Measurements from ENCODE around the gene ME3.

Gene ME3

DNA sequence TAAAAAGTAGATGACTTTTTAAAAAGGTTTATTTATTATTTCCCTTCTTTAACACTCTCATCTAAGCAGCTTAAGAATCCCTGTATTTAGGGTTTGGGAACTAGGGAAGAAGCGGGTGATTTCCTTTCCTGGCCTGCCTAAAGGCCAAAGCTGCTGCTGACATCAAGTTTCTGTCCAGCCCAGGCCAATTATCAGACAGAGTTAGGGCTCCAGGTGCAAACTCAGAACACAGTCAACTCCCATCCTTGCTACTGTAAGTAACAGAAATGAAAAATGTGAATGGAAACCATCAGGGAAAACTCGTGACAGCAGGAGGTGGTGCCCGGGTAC is 188.8 kb downstream of the ME3 start:
- peaks cover 0 to 5% (median 2%) of the 10 kb centered on the region in 4 experiments for H3K36me3 ChIP-seq (ENCODE audit: control insufficient read depth in 4 of 4, insufficient read depth in 4 of 4, low read length in 3 of 4)
- ChIA-PET CTCF (interaction anchor here (0.9 to 3.0 kb wide), 3 partner anchors 14 to 28 kb away, joined by 4 to 14 read pairs (median 7); no protein-coding TSS in a partner anchor), POLR2A (no interaction called here)
- H3K27me3 ChIP-seq (replicated peaks in 2 of 5; ENCODE audit: control insufficient read depth in 4 of 5, insufficient read depth in 5 of 5, low read length in 4 of 5) = no peaks in the 10 kb centered on the region
- H3K9me3 ChIP-seq (ENCODE audit: control extremely low read depth in 1 of 5, control insufficient read depth in 4 of 5, insufficient read depth in 2 of 5, low read depth in 1 of 5, low read length in 4 of 5) = no peaks in the 10 kb centered on the region
- no peak overlapping the region for H3K27ac ChIP-seq (ENCODE audit: insufficient read depth in 1 of 2, low read depth in 1 of 2, low read length in 2 of 2, poor library complexity in 1 of 2, severe bottlenecking in 2 of 2)
- WGBS (ENCODE audit: insufficient coverage) = 98% methylated on average over 3 of the region's 3 CpGs
- no peak for DNase-seq
- H3K4me1 ChIP-seq (ENCODE audit: control extremely low read depth in 1 of 4, control insufficient read depth in 4 of 4, insufficient read depth in 4 of 4, low read length in 3 of 4) = peaks cover 3 to 18% (median 15%) of the 10 kb centered on the region in 4 experiments
- no peak overlapping the region for H3K4me3 ChIP-seq (ENCODE audit: control insufficient read depth in 1 of 7, extremely low read depth in 1 of 7, insufficient read depth in 4 of 7, low read depth in 2 of 7, low read length in 6 of 7)

DNA sequence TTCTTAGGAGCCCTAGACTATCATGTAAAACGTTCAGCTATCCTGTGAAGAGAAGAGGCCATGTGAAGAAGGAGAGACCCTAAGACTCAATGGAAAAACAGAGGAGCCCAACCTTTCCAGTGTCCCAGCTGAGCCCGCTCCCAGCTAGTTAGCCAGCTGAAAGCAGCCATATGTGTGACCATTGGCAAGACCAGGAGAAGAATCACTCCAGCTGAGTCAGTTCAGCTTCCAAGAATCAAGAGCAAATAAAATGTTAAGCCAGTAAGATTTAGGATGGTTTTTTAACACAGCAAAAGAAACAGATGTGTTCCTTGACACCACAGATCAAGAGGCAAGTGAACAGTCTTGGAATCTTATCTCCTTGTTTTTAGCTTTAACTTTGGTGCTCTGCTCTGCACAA is 189.7 kb downstream of the ME3 start:
- H3K36me3 ChIP-seq (ENCODE audit: control insufficient read depth in 4 of 4, insufficient read depth in 4 of 4, low read length in 3 of 4) = peaks cover 0 to 4% (median 1%) of the 10 kb centered on the region in 4 experiments
- peaks cover 3 to 18% (median 15%) of the 10 kb centered on the region in 4 experiments for H3K4me1 ChIP-seq (ENCODE audit: control extremely low read depth in 1 of 4, control insufficient read depth in 4 of 4, insufficient read depth in 4 of 4, low read length in 3 of 4)
- H3K4me3 ChIP-seq (ENCODE audit: control insufficient read depth in 1 of 7, extremely low read depth in 1 of 7, insufficient read depth in 4 of 7, low read depth in 2 of 7, low read length in 6 of 7) = no peak overlapping the region
- ChIA-PET POLR2A (no interaction called here), CTCF (interaction anchor here (0.9 kb wide), 1 partner anchor 22 kb away, joined by 3 read pairs; no protein-coding TSS in a partner anchor)
- H3K27me3 ChIP-seq (replicated peaks in 2 of 5; ENCODE audit: control insufficient read depth in 4 of 5, insufficient read depth in 5 of 5, low read length in 4 of 5) = no peaks in the 10 kb centered on the region
- no peak overlapping the region for H3K27ac ChIP-seq (ENCODE audit: insufficient read depth in 1 of 2, low read depth in 1 of 2, low read length in 2 of 2, poor library complexity in 1 of 2, severe bottlenecking in 2 of 2)
- WGBS (ENCODE audit: insufficient coverage) = 100% methylated on average over 2 of the region's 2 CpGs
- no peak for DNase-seq
- H3K9me3 ChIP-seq (ENCODE audit: control extremely low read depth in 1 of 5, control insufficient read depth in 4 of 5, insufficient read depth in 2 of 5, low read depth in 1 of 5, low read length in 4 of 5) = no peaks in the 10 kb centered on the region

DNA sequence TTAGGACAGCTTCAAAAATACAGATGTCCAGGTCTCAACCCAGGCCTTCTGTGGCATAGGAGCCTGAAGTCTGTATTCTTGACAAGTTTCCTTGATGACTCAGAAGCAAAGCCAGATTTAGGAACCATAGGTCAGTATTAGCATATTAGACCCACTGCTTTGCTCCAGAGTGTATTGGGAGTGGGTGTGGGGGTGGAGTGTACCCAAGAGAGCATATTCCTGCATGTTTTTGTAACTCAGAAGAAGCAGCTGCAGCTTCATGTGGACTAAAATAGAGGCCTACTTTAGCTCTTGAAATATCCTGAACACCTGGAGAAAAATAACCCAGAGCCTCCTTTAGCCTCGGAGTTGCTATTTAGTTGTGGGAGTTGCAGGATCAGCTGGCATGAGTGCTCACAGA is 191.0 kb downstream of the ME3 start:
- peaks cover 0 to 4% (median 1%) of the 10 kb centered on the region in 4 experiments for H3K36me3 ChIP-seq (ENCODE audit: control insufficient read depth in 4 of 4, insufficient read depth in 4 of 4, low read length in 3 of 4)
- CTCF ChIA-PET = no interaction called here
- WGBS (ENCODE audit: insufficient coverage) = 86% methylated on average over 1 of the region's 1 CpG
- no peak for DNase-seq
- peaks cover 3 to 6% (median 5%) of the 10 kb centered on the region in 4 experiments for H3K4me1 ChIP-seq (ENCODE audit: control extremely low read depth in 1 of 4, control insufficient read depth in 4 of 4, insufficient read depth in 4 of 4, low read length in 3 of 4)
- H3K9me3 ChIP-seq (ENCODE audit: control extremely low read depth in 1 of 5, control insufficient read depth in 4 of 5, insufficient read depth in 2 of 5, low read depth in 1 of 5, low read length in 4 of 5) = no peaks in the 10 kb centered on the region
- H3K27ac ChIP-seq (ENCODE audit: insufficient read depth in 1 of 2, low read depth in 1 of 2, low read length in 2 of 2, poor library complexity in 1 of 2, severe bottlenecking in 2 of 2) = no peak overlapping the region
- no peak overlapping the region for H3K4me3 ChIP-seq (ENCODE audit: control insufficient read depth in 1 of 7, extremely low read depth in 1 of 7, insufficient read depth in 4 of 7, low read depth in 2 of 7, low read length in 6 of 7)
- POLR2A ChIA-PET = no interaction called here
- no peaks in the 10 kb centered on the region for H3K27me3 ChIP-seq (replicated peaks in 2 of 5; ENCODE audit: control insufficient read depth in 4 of 5, insufficient read depth in 5 of 5, low read length in 4 of 5)

DNA sequence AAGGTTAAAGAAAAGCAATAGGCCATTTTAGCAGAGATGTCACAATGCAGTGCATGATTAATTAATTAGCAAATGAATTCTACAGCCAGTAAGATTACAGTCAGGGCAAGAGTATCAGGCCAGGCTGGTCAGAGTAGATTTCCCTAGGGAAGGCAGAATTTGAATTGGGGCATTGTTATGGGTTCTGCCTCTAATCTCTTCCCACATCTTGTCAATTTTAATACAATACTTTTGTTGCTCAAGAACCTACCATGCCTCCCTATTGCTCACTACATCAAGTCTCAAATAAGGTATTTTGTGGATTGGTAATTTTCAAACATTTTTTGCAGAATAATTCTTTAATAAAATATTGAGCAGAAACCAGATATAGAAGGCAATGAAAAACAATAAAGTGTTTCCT is 194.1 kb downstream of the ME3 start:
- Histone ChIP-seq H3K4me3 (ENCODE audit: control insufficient read depth in 1 of 7, extremely low read depth in 1 of 7, insufficient read depth in 4 of 7, low read depth in 2 of 7, low read length in 6 of 7) (no peak overlapping the region), H3K9me3 (ENCODE audit: control extremely low read depth in 1 of 5, control insufficient read depth in 4 of 5, insufficient read depth in 2 of 5, low read depth in 1 of 5, low read length in 4 of 5) (no peaks in the 10 kb centered on the region), H3K27ac (ENCODE audit: insufficient read depth in 1 of 2, low read depth in 1 of 2, low read length in 2 of 2, poor library complexity in 1 of 2, severe bottlenecking in 2 of 2) (no peak overlapping the region), H3K27me3 (replicated peaks in 2 of 5; ENCODE audit: control insufficient read depth in 4 of 5, insufficient read depth in 5 of 5, low read length in 4 of 5) (no peaks in the 10 kb centered on the region), H3K36me3 (ENCODE audit: control insufficient read depth in 4 of 4, insufficient read depth in 4 of 4, low read length in 3 of 4) (peaks cover 0 to 8% (median 2%) of the 10 kb centered on the region in 4 experiments), H3K4me1 (ENCODE audit: control extremely low read depth in 1 of 4, control insufficient read depth in 4 of 4, insufficient read depth in 4 of 4, low read length in 3 of 4) (no peaks in the 10 kb centered on the region)
- ChIA-PET CTCF (no interaction called here), POLR2A (no interaction called here)
- no peak for DNase-seq

DNA sequence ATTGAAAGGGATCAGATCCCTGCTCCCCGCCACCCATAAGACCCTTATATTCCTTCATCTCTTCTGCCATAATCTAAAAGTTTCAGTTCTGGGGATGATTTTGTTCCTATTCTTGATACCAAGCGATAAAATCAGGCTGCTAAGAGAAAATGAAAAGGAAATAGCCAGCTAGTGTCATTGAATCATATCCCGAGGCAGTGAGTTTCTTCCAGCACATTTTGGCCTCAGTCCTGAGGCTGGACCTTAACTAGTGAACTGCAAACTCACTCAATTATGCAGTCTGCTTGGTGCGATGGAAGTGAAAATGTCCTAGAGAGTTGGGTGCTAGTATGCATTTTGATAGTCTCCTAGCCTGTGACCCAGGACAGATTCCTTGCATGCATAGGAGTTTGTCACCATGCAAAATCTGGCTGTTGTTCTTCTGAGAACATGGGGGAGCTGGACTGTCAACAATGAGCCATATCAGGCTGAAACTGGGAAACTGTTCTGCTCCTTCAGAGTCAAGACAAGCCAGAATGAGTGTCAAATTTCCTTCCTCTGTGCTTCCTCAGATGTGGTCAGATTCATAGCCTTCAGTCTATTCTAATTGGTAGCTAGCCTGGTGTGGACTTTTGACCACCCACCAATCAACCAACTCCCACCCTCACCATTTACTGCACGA is 194.8 kb downstream of the ME3 start:
- ChIA-PET POLR2A (no interaction called here), CTCF (interaction anchor here (1.0 kb wide), 1 partner anchor 8 kb away, joined by 3 read pairs; no protein-coding TSS in a partner anchor)
- no peaks in the 10 kb centered on the region for H3K9me3 ChIP-seq (ENCODE audit: control extremely low read depth in 1 of 5, control insufficient read depth in 4 of 5, insufficient read depth in 2 of 5, low read depth in 1 of 5, low read length in 4 of 5)
- 95% methylated on average over 2 of the region's 5 CpGs for WGBS (ENCODE audit: insufficient coverage)
- H3K4me3 ChIP-seq (ENCODE audit: control insufficient read depth in 1 of 7, extremely low read depth in 1 of 7, insufficient read depth in 4 of 7, low read depth in 2 of 7, low read length in 6 of 7) = no peak overlapping the region
- no peak overlapping the region for H3K27ac ChIP-seq (ENCODE audit: insufficient read depth in 1 of 2, low read depth in 1 of 2, low read length in 2 of 2, poor library complexity in 1 of 2, severe bottlenecking in 2 of 2)
- H3K36me3 ChIP-seq (ENCODE audit: control insufficient read depth in 4 of 4, insufficient read depth in 4 of 4, low read length in 3 of 4) = peaks cover 0 to 8% (median 2%) of the 10 kb centered on the region in 4 experiments
- DNase-seq = no peak
- H3K27me3 ChIP-seq (replicated peaks in 2 of 5; ENCODE audit: control insufficient read depth in 4 of 5, insufficient read depth in 5 of 5, low read length in 4 of 5) = no peaks in the 10 kb centered on the region
- H3K4me1 ChIP-seq (ENCODE audit: control extremely low read depth in 1 of 4, control insufficient read depth in 4 of 4, insufficient read depth in 4 of 4, low read length in 3 of 4) = no peaks in the 10 kb centered on the region

DNA sequence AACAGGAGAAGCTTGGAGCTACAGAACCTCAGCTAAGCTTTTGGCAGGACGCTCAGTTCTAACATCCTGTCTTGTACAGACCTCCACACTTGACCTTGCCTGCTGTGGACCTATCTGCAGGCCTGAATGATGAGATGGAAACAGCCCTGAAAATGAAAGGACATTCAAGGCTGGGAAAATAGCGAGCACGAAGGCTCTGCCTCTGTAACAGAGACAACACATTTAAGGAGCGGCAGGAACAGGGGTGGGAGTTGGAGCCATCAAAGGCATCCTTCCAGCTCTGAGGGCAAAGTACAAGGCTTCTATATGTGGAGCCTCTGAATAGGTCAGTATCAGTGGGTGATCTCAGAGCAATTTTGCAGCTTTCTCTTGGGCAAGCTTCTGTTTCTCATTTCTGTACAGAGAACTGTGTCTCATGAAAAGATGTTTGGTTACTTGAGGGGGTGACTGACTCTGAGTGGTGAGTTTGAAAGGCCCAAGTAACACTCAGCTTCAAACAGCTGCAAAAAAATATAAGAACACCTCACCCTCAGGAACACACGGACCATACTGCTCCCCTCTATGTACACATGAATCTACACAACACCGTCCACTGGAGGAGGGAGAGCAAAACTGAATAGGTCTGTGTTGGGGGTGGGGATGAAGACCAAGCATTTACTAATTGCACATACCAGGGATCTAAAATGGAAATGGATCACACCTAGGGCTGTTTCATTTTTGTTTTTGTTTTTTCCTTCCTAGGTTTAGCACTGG is 196.1 kb downstream of the ME3 start:
- Histone ChIP-seq H3K27me3 (replicated peaks in 2 of 5; ENCODE audit: control insufficient read depth in 4 of 5, insufficient read depth in 5 of 5, low read length in 4 of 5) (no peaks in the 10 kb centered on the region), H3K4me3 (ENCODE audit: control insufficient read depth in 1 of 7, extremely low read depth in 1 of 7, insufficient read depth in 4 of 7, low read depth in 2 of 7, low read length in 6 of 7) (no peak overlapping the region), H3K36me3 (ENCODE audit: control insufficient read depth in 4 of 4, insufficient read depth in 4 of 4, low read length in 3 of 4) (peaks cover 0 to 5% (median 0%) of the 10 kb centered on the region in 4 experiments), H3K27ac (ENCODE audit: insufficient read depth in 1 of 2, low read depth in 1 of 2, low read length in 2 of 2, poor library complexity in 1 of 2, severe bottlenecking in 2 of 2) (no peak overlapping the region), H3K4me1 (ENCODE audit: control extremely low read depth in 1 of 4, control insufficient read depth in 4 of 4, insufficient read depth in 4 of 4, low read length in 3 of 4) (no peaks in the 10 kb centered on the region), H3K9me3 (ENCODE audit: control extremely low read depth in 1 of 5, control insufficient read depth in 4 of 5, insufficient read depth in 2 of 5, low read depth in 1 of 5, low read length in 4 of 5) (no peaks in the 10 kb centered on the region)
- ChIA-PET POLR2A (interaction anchor here (0.6 kb wide), 1 partner anchor 835 kb away, joined by 4 read pairs; no protein-coding TSS in a partner anchor), CTCF (interaction anchor here (1.0 to 1.5 kb wide), 3 partner anchors 9 to 20 kb away, joined by 3 to 5 read pairs (median 4); no protein-coding TSS in a partner anchor)
- WGBS (ENCODE audit: insufficient coverage) = 100% methylated on average over 3 of the region's 6 CpGs
- no peak for DNase-seq

DNA sequence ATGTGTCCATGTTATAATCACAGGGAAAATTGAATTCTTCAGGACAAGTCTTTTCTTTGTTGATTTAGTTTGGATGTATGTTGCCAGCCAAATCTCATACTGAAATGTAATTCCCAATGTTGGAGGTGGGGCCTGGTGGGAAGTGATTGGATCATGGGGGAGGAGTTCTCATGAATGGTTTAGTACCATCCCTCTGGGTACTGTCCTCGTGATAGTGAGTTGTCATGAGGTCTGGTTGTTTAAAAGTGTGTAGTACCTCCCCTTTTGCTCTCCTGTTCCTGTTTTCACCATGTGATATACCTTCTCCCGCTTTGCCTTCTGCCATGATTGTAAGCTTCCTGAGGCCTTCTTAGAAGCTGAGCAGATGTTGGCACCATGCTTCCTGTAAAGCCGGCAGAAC is 197.4 kb downstream of the ME3 start:
- Histone ChIP-seq H3K4me3 (ENCODE audit: control insufficient read depth in 1 of 7, extremely low read depth in 1 of 7, insufficient read depth in 4 of 7, low read depth in 2 of 7, low read length in 6 of 7) (no peak overlapping the region), H3K4me1 (ENCODE audit: control extremely low read depth in 1 of 4, control insufficient read depth in 4 of 4, insufficient read depth in 4 of 4, low read length in 3 of 4) (no peaks in the 10 kb centered on the region), H3K36me3 (ENCODE audit: control insufficient read depth in 4 of 4, insufficient read depth in 4 of 4, low read length in 3 of 4) (peaks cover 0 to 5% (median 0%) of the 10 kb centered on the region in 4 experiments), H3K27me3 (replicated peaks in 2 of 5; ENCODE audit: control insufficient read depth in 4 of 5, insufficient read depth in 5 of 5, low read length in 4 of 5) (no peaks in the 10 kb centered on the region), H3K27ac (ENCODE audit: insufficient read depth in 1 of 2, low read depth in 1 of 2, low read length in 2 of 2, poor library complexity in 1 of 2, severe bottlenecking in 2 of 2) (no peak overlapping the region), H3K9me3 (ENCODE audit: control extremely low read depth in 1 of 5, control insufficient read depth in 4 of 5, insufficient read depth in 2 of 5, low read depth in 1 of 5, low read length in 4 of 5) (no peaks in the 10 kb centered on the region)
- ChIA-PET CTCF (interaction anchor here (1.5 kb wide), 1 partner anchor 18 kb away, joined by 5 read pairs; no protein-coding TSS in a partner anchor), POLR2A (no interaction called here)
- DNase-seq = no peak
- 100% methylated on average over 1 of the region's 3 CpGs for WGBS (ENCODE audit: insufficient coverage)

Measured in common myeloid progenitor, CD34-positive (primary cell).